ENCODE results near the gene SREBF1. TPM values are rescaled to one million over a fixed set of nuclear protein-coding genes. Genes with fewer than 3 reads are reported as not detected.

SREBF1 gene
- total and polyA plus RNA-seq, 2 experiments from 2014 or later = 38.9 to 45.9 TPM

DNA sequence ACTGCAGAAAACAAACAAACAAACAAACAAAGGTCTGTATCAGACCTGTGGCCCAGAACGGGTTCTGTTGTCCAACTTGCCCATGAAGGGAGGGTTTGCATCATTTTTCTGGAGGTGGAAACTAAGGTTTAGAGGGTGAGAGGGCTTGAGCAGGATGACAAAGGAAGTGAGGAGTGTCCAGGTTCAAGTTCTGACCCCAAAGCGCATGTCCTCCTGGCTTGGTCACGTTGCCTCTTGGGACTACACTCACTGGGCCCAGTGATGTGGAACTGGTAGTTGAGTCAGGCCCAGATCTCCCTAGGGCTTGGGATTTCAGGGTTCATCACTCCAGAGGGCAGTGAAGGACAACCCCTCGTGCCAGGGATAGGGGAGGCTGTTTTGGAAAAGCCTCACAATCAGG lies 1.8 kb downstream of the SREBF1 start:
- Histone ChIP-seq H3K9me3 (ENCODE audit: low read depth) (no peaks in the 10 kb centered on the region), H3K27ac (no peak overlapping the region), H3K4me3 (no peak overlapping the region), H3K27me3 (no peaks in the 10 kb centered on the region), H3K4me1 (ENCODE audit: low read depth) (peaks cover 50% of the 10 kb centered on the region), H3K36me3 (no peaks in the 10 kb centered on the region)
- no peak for DNase-seq (ENCODE audit: low read depth in 1 of 2, low spot score in 1 of 2)
- TF ChIP-seq, protein P1, sequence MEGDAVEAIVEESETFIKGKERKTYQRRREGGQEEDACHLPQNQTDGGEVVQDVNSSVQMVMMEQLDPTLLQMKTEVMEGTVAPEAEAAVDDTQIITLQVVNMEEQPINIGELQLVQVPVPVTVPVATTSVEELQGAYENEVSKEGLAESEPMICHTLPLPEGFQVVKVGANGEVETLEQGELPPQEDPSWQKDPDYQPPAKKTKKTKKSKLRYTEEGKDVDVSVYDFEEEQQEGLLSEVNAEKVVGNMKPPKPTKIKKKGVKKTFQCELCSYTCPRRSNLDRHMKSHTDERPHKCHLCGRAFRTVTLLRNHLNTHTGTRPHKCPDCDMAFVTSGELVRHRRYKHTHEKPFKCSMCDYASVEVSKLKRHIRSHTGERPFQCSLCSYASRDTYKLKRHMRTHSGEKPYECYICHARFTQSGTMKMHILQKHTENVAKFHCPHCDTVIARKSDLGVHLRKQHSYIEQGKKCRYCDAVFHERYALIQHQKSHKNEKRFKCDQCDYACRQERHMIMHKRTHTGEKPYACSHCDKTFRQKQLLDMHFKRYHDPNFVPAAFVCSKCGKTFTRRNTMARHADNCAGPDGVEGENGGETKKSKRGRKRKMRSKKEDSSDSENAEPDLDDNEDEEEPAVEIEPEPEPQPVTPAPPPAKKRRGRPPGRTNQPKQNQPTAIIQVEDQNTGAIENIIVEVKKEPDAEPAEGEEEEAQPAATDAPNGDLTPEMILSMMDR (IDR thresholded peaks at IDR 0.05; ENCODE audit: low read depth, low read length) = no peak

DNA sequence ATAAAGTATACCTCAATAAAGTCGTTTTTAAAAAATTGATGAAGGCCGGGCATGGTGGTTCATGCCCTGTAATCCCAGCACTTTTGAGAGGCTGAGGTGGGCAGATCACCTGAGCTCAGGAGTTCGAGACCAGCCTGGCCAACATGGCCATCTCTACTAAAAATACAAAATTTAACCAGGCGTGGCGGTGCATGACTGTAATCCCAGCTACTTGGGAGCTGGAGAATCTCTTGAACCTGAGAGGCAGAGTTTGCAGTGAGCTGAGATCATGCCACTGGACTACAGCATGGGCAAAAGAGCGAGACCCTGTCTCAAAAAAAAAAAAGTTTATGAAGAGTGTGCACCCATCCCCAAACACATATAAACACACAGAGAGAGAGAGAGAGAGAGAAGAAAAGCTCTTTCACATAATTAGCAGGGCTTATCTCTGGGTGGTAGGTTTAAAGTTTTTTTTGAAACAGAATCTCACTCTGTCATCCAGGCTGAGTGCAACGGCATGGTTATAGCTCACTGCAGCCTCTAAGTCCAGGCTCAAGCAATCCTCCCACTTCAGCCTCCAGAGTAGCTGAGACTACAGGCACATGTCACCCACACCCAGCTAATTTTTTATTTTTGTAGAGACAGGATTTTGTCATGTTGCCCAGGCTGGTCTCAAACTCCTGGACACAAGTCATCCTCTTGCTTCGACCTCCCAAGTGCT lies 3.0 kb downstream of the SREBF1 start:
- TF ChIP-seq, protein P1 (IDR thresholded peaks at IDR 0.05; ENCODE audit: low read depth, low read length) = no peak
- peaks cover 45% of the 10 kb centered on the region for H3K4me1 ChIP-seq (ENCODE audit: low read depth)
- H3K27me3 ChIP-seq = no peaks in the 10 kb centered on the region
- no peak overlapping the region for H3K4me3 ChIP-seq
- no peak overlapping the region for H3K27ac ChIP-seq
- no peaks in the 10 kb centered on the region for H3K9me3 ChIP-seq (ENCODE audit: low read depth)
- no peak for DNase-seq (ENCODE audit: low read depth in 1 of 2, low spot score in 1 of 2)
- no peaks in the 10 kb centered on the region for H3K36me3 ChIP-seq

DNA sequence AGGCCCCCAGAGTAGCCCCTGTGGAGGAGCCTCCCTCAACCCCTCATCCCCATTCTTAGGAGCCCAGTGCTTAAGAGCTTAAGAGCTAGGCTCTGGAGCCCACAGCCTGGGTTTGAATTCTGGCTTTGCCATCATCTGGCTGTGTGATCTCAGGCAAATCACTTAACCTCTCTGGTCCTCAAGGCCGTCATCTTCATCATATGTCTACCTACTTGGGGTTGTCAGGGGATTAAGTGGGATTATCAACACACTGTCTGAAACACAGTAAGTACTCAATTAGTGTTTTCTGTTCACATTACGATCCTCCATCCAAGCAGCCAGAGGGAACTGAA lies 4.8 kb downstream of the SREBF1 start:
- no peaks in the 10 kb centered on the region for H3K27me3 ChIP-seq
- H3K4me3 ChIP-seq = no peak overlapping the region
- peak in 1 of 2 donors; percentile 51 for DNase-seq (ENCODE audit: low read depth in 1 of 2, low spot score in 1 of 2)

DNA sequence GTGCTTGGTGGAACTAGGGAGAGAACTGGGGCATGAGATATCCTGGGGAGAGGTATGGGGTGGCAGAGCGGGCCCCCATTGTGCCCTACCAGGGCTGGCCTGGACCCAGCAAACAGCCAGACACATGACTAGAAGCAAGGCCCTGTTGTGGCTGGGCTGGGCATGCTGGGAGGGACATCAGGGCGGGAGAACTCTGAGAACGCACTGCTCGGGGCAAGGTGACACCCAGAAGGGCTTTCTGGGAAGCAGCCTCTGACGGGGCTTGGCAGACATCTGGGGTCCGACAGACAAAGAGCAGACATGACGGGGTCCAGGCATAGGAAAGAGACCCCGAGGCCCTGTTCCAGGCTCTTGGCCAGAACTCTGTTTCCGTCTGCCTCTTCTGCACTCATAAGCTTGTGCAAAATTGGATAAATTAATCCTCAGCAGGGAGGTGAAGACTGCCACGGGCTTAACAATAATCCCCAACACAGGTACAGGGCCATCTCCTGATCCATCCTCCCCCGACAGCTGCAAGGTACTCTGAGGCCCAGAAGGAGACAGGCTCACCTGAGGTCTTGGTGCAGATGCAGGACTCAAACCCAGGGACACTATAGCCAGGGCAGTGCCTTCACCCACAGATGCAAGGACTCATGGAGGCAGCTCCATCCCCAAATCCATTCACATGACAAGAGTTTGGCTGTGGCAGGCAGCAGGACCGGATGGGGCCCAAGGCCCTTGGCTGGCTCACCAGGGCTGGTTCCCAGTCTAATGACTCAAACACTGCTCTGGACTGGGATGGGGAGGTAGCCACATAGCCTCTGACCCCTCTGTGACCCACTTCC lies 5.4 kb downstream of the SREBF1 start:
- Histone ChIP-seq H3K4me1 (ENCODE audit: low read depth) (peaks cover 26% of the 10 kb centered on the region), H3K36me3 (no peaks in the 10 kb centered on the region), H3K27ac (peak overlapping the region; percentile 55), H3K4me3 (no peak overlapping the region), H3K27me3 (no peaks in the 10 kb centered on the region), H3K9me3 (ENCODE audit: low read depth) (no peaks in the 10 kb centered on the region)
- TF ChIP-seq, protein P1 (IDR thresholded peaks at IDR 0.05; ENCODE audit: low read depth, low read length) = no peak
- DNase-seq (ENCODE audit: low read depth in 1 of 2, low spot score in 1 of 2) = no peak

More for the DNA sequence above, 4.8 kb downstream of the SREBF1 start:
- Histone ChIP-seq H3K9me3 (ENCODE audit: low read depth) (no peaks in the 10 kb centered on the region), H3K27ac (peak overlapping the region; percentile 55), H3K4me1 (ENCODE audit: low read depth) (peaks cover 31% of the 10 kb centered on the region), H3K36me3 (no peaks in the 10 kb centered on the region)
- TF ChIP-seq, protein P1 (IDR thresholded peaks at IDR 0.05; ENCODE audit: low read depth, low read length) = no peak

DNA sequence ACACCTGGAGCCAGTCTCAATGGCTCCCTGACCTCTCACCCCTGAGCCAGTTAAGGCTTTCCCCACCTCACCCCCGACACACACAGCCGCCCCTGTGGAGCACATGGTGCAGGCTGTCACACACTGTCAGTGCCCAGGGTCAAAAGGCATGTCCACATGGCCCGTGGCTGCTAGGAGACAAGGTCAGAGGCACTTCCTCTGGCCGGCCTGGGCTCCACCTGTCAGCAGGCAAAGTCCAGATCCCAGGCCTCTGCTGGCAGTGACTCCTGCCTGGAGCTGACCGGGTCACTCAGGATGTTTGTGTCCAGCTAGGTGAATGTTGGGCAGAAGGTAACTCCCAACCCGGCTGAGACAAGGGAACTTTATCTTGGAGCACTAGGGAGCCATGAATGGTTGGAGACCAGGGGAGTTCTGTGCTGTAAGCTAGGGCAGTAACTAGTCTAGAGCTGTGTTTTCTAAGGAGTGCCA lies 6.0 kb downstream of the SREBF1 start:
- TF ChIP-seq, protein P1 (IDR thresholded peaks at IDR 0.05; ENCODE audit: low read depth, low read length) = no peak
- Histone ChIP-seq H3K27ac (peak overlapping the region; percentile 55), H3K4me3 (no peak overlapping the region), H3K27me3 (no peaks in the 10 kb centered on the region), H3K9me3 (ENCODE audit: low read depth) (no peaks in the 10 kb centered on the region), H3K4me1 (ENCODE audit: low read depth) (peaks cover 29% of the 10 kb centered on the region), H3K36me3 (no peaks in the 10 kb centered on the region)
- peak in 1 of 2 donors; percentile 84 for DNase-seq (ENCODE audit: low read depth in 1 of 2, low spot score in 1 of 2)
